Suprapubic skin (tissue), 3 donors: ENCODE results near the gene F10.

ENCODE experiments used
- CTCF ChIP-seq, 2 donors: fragments of 200-600 bp in 1 of 2; fragments of 450-650 bp in 1 of 2; sonication (generic) in 1 of 2; IDR thresholded peaks; one replicate each; pipeline ENCODE4 v1.5.1; 2016 to 2019; ENCODE audit warnings: antibody characterized with exemption in 2 of 2, mild to moderate bottlenecking in 1 of 2, moderate library complexity in 1 of 2
- EP300 ChIP-seq: sonication (generic); formaldehyde crosslinking; IDR thresholded peaks from one replicate; pipeline ENCODE4 v1.6.1; 2017; ENCODE audit warnings: antibody characterized with exemption
- POLR2A ChIP-seq, 2 donors: fragments of 450-650 bp; IDR thresholded peaks; one replicate each; pipeline ENCODE4 v1.6.1; 2017; ENCODE audit warnings: antibody characterized with exemption in 2 of 2, mild to moderate bottlenecking in 2 of 2, moderate library complexity in 2 of 2

- TF ChIP-seq CTCF (IDR thresholded peaks at IDR 0.05) (no peak), POLR2A (IDR thresholded peaks at IDR 0.05) (no peak), EP300 (no peak)
Measured at GRCh38 chr13:113092776-113093579, 29.6 kb upstream of the F10 start.
